ENCODE results near the gene UGT2A2.
"Not testable (repeated sequence)": the region's sequence is repeated elsewhere in the genome, so short reads cannot be mapped to it uniquely, and the experiment has no call there.

UGT2A2 gene

GRCh38 chr4:69639542-69639941, at the start of gene UGT2A2:
Gene UGT2A2, minus strand, starts transcription at chr4:69639642. Its CDS starts 2 bp downstream, at chr4:69639640.
- FAIRE-seq (no peak), DNase-seq (ENCODE audit: insufficient read length, low spot score) (no peak)

GRCh38 chr4:69684804-69685203, 45.4 kb upstream of the UGT2A2 start:
- no peak for DNase-seq (ENCODE audit: insufficient read length, low spot score)

GRCh38 chr4:69668680-69669079, 29.2 kb upstream of the UGT2A2 start:
- FAIRE-seq, result no peak
- no peak for DNase-seq (ENCODE audit: insufficient read length, low spot score)

More at GRCh38 chr4:69684804-69685203, 45.4 kb upstream of the UGT2A2 start:
- no peak for FAIRE-seq

GRCh38 chr4:69664009-69664408, 24.6 kb upstream of the UGT2A2 start:
- not testable (repeated sequence) for DNase-seq (ENCODE audit: insufficient read length, low spot score)

GRCh38 chr4:69661130-69661803, 21.8 kb upstream of the UGT2A2 start:
- not testable (repeated sequence) for FAIRE-seq; DNase-seq (ENCODE audit: insufficient read length, low spot score)

More at GRCh38 chr4:69664009-69664408, 24.6 kb upstream of the UGT2A2 start:
- FAIRE-seq, result not testable (repeated sequence)

- DNase-seq (ENCODE audit: insufficient read length, low spot score), result no peak
- no peak for FAIRE-seq
Observed at GRCh38 chr4:69658133-69658532, 18.7 kb upstream of the UGT2A2 start.

- no peak for FAIRE-seq
- DNase-seq (ENCODE audit: insufficient read length, low spot score), result no peak
Observed at GRCh38 chr4:69656653-69657158, 17.3 kb upstream of the UGT2A2 start.

GRCh38 chr4:69653147-69653546, 13.7 kb upstream of the UGT2A2 start, which contains the start of gene UGT2A1:
Gene UGT2A1, minus strand, starts transcription at chr4:69653247. Its CDS starts 5,603 bp downstream, at chr4:69647644.
- FAIRE-seq, result no peak
- DNase-seq (ENCODE audit: insufficient read length, low spot score), result no peak

GRCh38 chr4:69650872-69651271, 11.4 kb upstream of the UGT2A2 start:
- FAIRE-seq, result no peak
- DNase-seq (ENCODE audit: insufficient read length, low spot score), result no peak

GRCh38 chr4:69649629-69650028, 10.2 kb upstream of the UGT2A2 start:
- FAIRE-seq, result no peak
- no peak for DNase-seq (ENCODE audit: insufficient read length, low spot score)

GRCh38 chr4:69649207-69649606, 9.8 kb upstream of the UGT2A2 start:
- no peak for DNase-seq (ENCODE audit: insufficient read length, low spot score)
- no peak for FAIRE-seq

GRCh38 chr4:69642961-69643360, 3.5 kb upstream of the UGT2A2 start:
- DNase-seq (ENCODE audit: insufficient read length, low spot score) (no peak), FAIRE-seq (no peak)

- FAIRE-seq, result no peak
- DNase-seq (ENCODE audit: insufficient read length, low spot score), result no peak
Observed at GRCh38 chr4:69640289-69640688, 847 bp upstream of the UGT2A2 start.

GRCh38 chr4:69617083-69617694, 22.3 kb downstream of the UGT2A2 start:
- DNase-seq (ENCODE audit: insufficient read length, low spot score) (no peak), FAIRE-seq (no peak)

GRCh38 chr4:69610484-69610883, 29.0 kb downstream of the UGT2A2 start:
- no peak for FAIRE-seq

GRCh38 chr4:69601065-69601464, 38.4 kb downstream of the UGT2A2 start:
- FAIRE-seq, result no peak
- no peak for DNase-seq (ENCODE audit: insufficient read length, low spot score)

More at GRCh38 chr4:69610484-69610883, 29.0 kb downstream of the UGT2A2 start:
- no peak for DNase-seq (ENCODE audit: insufficient read length, low spot score)

- DNase-seq (ENCODE audit: insufficient read length, low spot score) (no peak), FAIRE-seq (no peak)
Observed at GRCh38 chr4:69600013-69600412, 39.4 kb downstream of the UGT2A2 start.

GRCh38 chr4:69594382-69594781, 45.1 kb downstream of the UGT2A2 start:
- DNase-seq (ENCODE audit: insufficient read length, low spot score) (no peak), FAIRE-seq (no peak)

- DNase-seq (ENCODE audit: insufficient read length, low spot score) (no peak), FAIRE-seq (no peak)
Observed at GRCh38 chr4:69591364-69591763, 48.1 kb downstream of the UGT2A2 start.

- no peak for FAIRE-seq
Observed at GRCh38 chr4:69589884-69590283, 49.6 kb downstream of the UGT2A2 start.

GRCh38 chr4:69584135-69584534, 55.3 kb downstream of the UGT2A2 start:
- FAIRE-seq (no peak), DNase-seq (ENCODE audit: insufficient read length, low spot score) (no peak)

More at GRCh38 chr4:69589884-69590283, 49.6 kb downstream of the UGT2A2 start:
- DNase-seq (ENCODE audit: insufficient read length, low spot score), result no peak

- no peak for FAIRE-seq
- DNase-seq (ENCODE audit: insufficient read length, low spot score), result no peak
Observed at GRCh38 chr4:69583543-69583942, 55.9 kb downstream of the UGT2A2 start.
